GOT3 (cell line): ENCODE results near the gene SEC24C.
"Not testable (repeated sequence)": the region's sequence is repeated elsewhere in the genome, so short reads cannot be mapped to it uniquely, and the experiment has no call there.

Source experiments
- DNase-seq: peaks from one replicate; lab custom pipeline; 2025; ENCODE audit warnings: mixed read lengths; lab: John Stamatoyannopoulos, UW

The SEC24C gene, protein sequence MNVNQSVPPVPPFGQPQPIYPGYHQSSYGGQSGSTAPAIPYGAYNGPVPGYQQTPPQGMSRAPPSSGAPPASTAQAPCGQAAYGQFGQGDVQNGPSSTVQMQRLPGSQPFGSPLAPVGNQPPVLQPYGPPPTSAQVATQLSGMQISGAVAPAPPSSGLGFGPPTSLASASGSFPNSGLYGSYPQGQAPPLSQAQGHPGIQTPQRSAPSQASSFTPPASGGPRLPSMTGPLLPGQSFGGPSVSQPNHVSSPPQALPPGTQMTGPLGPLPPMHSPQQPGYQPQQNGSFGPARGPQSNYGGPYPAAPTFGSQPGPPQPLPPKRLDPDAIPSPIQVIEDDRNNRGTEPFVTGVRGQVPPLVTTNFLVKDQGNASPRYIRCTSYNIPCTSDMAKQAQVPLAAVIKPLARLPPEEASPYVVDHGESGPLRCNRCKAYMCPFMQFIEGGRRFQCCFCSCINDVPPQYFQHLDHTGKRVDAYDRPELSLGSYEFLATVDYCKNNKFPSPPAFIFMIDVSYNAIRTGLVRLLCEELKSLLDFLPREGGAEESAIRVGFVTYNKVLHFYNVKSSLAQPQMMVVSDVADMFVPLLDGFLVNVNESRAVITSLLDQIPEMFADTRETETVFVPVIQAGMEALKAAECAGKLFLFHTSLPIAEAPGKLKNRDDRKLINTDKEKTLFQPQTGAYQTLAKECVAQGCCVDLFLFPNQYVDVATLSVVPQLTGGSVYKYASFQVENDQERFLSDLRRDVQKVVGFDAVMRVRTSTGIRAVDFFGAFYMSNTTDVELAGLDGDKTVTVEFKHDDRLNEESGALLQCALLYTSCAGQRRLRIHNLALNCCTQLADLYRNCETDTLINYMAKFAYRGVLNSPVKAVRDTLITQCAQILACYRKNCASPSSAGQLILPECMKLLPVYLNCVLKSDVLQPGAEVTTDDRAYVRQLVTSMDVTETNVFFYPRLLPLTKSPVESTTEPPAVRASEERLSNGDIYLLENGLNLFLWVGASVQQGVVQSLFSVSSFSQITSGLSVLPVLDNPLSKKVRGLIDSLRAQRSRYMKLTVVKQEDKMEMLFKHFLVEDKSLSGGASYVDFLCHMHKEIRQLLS

GRCh38 chr10:73743905-73744663, at the start of gene SEC24C:
SEC24C (plus strand) TSS chr10:73744372; CDS start chr10:73746833, 2,461 bp downstream.
- DNase-seq: peak; percentile 95

- not testable (repeated sequence) for DNase-seq
Measured at GRCh38 chr10:73695302-73695701, 48.9 kb upstream of the SEC24C start.

DNA sequence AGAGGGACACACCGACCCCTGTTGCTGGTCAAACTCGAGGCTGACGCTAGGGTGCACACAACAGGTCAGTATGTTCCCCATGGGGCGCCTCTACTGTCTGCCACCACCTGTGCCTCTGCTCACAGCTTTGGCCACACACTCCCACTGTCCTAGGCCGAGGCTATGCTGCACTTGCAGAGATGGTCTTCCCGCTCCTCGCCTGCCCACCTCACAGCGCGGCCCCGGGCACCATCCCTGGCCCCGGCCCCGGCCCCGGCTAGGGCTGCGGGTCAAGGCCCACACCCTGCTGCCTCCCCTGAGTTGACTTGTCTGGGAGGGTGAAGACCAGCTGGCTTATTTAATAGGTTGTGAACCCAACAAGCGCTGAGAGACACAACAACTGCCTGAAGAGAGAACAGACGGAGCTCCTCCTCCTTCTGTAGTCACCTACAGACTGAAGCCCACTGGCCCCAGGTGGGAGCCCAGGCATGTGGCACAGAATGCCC, 46.5 kb upstream of the SEC24C start, which contains the start of gene AGAP5:
AGAP5 (minus strand) TSS at position 435 of the 485 bp plus-strand sequence; CDS start at position 81, 354 bp downstream.
- DNase-seq: not testable (repeated sequence)

DNA sequence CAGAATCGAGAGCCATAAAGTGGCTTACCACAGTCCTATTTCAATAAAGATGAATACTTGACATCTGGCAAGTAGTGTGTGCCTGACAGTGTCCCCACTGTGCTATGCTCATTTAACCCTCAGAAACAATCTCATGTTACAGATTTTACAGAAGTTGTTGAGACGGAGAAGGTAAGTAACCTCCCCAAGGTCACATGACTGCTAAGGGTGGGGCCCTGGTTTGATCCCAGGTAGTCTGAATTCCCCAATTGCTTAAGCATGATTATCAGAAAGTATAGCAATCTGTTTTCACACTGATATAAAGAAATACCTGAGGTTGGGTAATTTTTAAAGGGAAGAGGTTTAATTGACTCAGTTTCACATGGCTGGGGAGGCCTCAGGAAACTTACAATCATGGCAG, 45.4 kb upstream of the SEC24C start:
- DNase-seq: not testable (repeated sequence)

GRCh38 chr10:73703924-73704323, 40.2 kb upstream of the SEC24C start:
- DNase-seq: not testable (repeated sequence)

- not testable (repeated sequence) for DNase-seq
Measured at GRCh38 chr10:73705506-73706072, 38.6 kb upstream of the SEC24C start.

GRCh38 chr10:73706488-73706887, 37.7 kb upstream of the SEC24C start:
- DNase-seq: not testable (repeated sequence)

- not testable (repeated sequence) for DNase-seq
Measured at GRCh38 chr10:73707628-73708027, 36.5 kb upstream of the SEC24C start.

GRCh38 chr10:73708122-73708521, 36.0 kb upstream of the SEC24C start:
- DNase-seq: not testable (repeated sequence)

DNA sequence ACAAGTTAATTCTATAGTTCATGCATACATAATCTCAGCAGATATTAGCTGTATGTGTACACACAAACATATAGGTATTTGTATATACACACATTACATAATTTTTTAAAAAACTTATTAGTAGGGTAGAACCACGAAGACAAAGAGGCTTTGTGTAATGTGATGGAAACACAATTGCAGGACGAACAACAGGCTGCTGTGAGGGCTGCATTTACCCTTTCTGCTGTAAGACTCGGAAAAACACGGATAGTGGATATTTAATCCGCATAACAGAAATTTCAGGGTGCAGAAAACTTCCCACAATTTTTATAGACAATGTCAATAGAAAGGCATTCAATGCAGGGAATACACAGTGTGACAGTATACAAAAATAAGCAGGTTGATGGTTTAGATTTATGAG, 32.5 kb upstream of the SEC24C start:
- not testable (repeated sequence) for DNase-seq

GRCh38 chr10:73713912-73714311, 30.3 kb upstream of the SEC24C start:
- DNase-seq: not testable (repeated sequence)

GRCh38 chr10:73714483-73714882, 29.7 kb upstream of the SEC24C start:
- DNase-seq: not testable (repeated sequence)

DNA sequence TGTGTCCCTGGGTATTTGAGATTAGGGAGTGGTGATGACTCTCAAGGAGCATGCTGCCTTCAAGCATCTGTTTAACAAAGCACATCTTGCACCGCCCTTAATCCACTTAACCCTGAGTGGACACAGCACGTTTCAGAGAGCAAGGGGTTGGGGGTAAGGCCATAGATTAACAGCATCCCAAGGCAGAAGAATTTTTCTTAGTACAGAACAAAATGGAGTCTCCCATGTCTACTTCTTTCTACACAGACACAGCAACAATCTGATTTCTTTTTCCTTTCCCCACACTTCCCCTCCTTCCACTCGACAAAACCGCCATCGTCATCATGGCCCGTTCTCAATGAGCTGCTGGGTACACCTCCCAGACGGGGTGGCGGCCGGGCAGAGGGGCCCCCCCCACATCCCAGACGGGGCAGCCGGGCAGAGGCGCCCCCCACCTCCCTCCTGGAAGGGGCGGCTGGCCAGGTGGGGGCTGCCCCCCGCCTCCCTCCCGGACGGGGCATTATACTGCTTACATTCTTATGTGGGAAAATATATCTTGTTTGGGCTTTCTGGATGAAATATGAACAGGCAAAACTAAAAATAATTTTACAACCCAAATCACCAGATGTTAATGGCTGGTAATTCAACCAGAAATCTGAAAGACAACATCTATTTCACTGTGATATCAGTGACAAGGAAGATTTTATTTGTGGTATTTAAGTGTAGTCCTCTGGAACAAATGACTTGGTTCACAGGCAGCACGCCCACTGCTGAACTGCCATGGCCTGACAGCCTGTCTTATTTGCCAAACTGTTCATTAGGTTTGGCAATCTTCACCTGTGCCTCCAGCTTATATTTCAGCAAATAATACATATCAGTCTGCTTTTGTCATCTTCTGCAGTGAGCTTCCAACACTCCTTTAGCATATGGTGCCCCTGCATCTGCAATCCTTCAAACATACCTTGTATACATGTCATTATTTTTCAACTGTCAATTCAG, 28.7 kb upstream of the SEC24C start:
- not testable (repeated sequence) for DNase-seq

- no peak for DNase-seq
Measured at GRCh38 chr10:73716251-73716650, 27.9 kb upstream of the SEC24C start.

- DNase-seq: no peak
Measured at GRCh38 chr10:73717556-73717955, 26.6 kb upstream of the SEC24C start.

GRCh38 chr10:73720561-73720960, 23.6 kb upstream of the SEC24C start:
- DNase-seq: not testable (repeated sequence)

DNA sequence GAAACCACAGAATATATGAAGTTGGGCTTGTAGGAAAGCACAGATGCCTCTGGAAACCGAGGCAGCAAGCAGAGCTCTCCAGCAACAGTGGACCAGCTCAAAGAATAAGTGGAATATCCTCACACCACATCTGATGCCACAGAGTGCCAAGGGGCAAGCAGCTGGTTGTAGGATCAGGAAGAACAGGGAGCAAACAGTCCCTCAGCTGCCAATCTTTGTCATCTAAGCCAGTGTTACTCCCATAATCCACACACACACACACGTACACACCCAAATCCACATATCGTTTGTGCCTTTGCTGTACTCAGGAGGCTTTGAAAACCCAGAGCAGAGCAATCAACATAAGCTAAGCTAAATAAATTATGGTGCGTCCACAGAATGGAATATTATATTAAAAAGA, 20.7 kb upstream of the SEC24C start:
- no peak for DNase-seq

DNA sequence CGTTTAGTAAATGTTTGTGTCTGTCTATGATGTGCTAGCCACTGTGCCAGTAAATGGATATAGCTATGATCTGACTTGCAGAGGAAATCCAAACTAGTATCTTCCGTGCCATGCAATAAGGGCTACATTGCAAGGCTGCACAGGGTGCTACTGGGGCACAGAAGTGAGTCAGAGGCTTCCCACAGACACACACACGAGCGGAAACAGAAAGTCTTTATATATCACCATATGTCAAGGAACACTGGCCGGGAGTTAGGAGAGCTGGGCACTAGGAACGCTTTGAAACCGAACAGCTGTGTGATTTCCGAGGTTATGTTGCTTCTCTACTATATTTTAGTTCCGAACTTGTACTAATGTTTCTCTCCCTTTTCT, 14.4 kb upstream of the SEC24C start:
- DNase-seq: not testable (repeated sequence)

DNA sequence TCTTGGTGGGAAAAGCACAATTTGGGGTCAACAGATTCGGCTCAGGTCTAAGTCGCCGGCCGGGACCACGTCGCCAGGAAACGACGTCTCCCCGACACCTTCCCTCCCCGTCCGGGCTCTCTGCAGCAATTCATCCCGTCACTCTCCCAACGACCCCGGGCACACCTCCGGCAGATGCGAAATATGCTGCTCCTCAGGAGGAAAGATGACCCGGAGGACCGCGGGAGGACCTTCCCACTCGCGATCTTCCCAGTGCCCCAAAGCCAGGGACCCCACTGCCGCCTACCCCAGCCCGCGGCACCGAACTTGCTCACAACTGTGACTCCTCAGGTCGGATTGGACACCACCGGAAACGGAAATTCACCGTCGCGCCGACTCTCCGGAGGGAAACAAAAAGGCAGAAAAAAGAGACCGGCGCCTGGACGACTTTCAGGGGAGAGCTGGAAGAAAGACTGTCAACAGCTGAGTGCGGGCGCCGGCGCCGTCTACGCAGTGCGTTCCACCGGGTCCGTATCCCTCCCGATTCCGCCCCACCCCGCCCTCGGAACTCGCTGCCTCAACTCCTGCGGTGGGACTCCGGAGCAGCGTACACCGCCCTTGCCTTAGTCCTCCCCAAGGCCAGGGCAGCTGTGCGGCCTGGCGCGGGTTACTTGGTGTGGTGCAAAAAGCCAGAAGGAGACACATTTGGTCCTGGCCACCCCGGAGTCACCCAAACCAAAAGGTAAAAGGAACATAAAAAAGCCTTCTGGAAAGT, 13.8 kb upstream of the SEC24C start:
- peak; percentile 62 for DNase-seq
